ENCODE data around the gene PHAF1.
A peak's percentile ranks its signal among the peaks of the same experiment; 100 is the strongest.
"Not testable (repeated sequence)": the region's sequence is repeated elsewhere in the genome, so short reads cannot be mapped to it uniquely, and the experiment has no call there.

PHAF1 gene

DNA sequence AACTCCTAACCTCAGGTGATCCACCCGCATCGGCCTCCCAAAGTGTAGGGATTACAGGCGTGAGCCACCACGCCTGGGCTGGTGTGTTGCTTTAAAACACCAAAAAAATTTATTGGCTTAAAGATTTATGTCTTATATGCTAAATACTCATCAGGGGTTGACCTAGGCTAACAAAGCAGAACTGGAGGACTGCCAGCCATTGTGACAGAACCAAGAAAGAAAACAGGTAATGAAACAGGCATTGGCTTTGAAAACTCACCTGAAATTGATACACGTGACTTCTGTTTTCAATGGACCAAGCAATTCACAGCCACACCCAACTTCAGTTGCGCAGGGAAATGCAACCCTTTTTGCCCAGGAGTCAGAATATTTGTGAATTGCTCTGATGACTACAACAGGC lies 4.9 kb upstream of the PHAF1 start:
- DNase-seq (ENCODE audit: low spot score): no peak

DNA sequence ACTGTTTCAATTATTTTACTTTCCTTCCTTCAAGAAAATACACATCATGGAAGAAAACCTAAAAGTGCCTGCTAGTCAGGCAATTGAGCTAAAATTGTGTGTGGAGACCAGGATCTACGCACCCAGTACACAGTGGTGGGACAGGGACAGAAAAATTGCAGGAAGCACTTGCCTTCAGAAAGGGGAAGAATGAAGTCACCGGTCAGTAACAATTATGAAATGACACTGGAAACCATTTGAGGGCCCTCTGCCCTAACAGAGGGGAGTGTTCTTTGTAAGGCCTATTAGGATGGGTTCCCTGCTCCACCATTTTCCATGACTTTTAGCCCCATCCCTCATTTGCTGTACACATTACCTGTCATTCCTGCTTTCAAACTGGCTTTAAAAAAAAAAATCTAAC lies 4.5 kb upstream of the PHAF1 start:
- DNase-seq (ENCODE audit: low spot score): no peak

- DNase-seq (ENCODE audit: low spot score): no peak
These were observed 3.9 kb upstream of the PHAF1 start for GRCh38 chr16:67105881-67106280.

- no peak for DNase-seq (ENCODE audit: low spot score)
These were observed 1.3 kb upstream of the PHAF1 start for GRCh38 chr16:67108489-67108888.

DNA sequence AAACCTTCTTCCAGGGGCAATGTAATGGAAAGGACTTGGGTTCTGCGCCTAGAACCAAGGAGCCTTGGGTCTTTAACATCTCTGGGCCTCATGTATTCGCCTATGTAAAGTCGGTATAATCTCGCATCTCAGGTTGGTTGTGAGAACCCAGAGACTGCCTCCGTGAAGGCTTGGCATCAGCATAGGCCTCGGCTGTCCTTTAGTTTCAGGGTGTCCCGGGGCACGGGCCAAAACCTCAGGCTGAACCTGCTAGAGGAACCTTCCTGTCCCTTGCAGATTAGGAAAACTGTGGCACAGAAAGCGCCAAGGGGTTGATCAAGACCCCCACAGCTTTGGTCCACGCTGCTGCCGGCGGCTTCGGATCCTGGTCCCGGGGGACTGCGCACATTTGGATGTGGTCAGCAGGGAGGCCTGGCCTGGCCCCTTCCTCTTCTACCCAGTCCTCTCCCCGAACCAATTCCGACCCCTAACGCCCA lies 772 bp upstream of the PHAF1 start:
- no peak for DNase-seq (ENCODE audit: low spot score)

DNA sequence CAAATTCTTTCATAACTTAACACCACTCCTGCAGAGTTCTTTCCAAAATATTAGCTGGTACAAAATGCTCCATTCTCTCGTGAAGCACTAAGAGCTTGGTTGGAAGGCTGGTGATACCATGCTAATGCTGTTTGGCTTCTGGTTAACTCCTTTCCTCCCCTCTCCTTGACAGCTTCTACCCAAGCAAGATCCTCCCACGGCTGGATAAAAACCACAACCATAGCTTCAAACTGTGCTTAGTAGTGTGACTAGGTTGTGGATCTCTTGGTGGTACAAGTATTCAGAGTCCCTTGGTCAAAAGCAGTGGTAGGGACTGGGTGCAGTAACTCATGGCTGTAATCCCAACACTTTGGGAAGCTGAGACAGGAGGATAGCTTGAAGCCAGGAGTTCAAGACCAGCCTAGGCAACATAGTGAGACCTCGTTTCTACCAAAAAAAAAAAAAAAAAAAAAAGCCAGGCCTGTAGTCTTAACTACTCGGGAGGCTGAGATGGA lies 2.3 kb downstream of the PHAF1 start:
- DNase-seq (ENCODE audit: low spot score): no peak

DNA sequence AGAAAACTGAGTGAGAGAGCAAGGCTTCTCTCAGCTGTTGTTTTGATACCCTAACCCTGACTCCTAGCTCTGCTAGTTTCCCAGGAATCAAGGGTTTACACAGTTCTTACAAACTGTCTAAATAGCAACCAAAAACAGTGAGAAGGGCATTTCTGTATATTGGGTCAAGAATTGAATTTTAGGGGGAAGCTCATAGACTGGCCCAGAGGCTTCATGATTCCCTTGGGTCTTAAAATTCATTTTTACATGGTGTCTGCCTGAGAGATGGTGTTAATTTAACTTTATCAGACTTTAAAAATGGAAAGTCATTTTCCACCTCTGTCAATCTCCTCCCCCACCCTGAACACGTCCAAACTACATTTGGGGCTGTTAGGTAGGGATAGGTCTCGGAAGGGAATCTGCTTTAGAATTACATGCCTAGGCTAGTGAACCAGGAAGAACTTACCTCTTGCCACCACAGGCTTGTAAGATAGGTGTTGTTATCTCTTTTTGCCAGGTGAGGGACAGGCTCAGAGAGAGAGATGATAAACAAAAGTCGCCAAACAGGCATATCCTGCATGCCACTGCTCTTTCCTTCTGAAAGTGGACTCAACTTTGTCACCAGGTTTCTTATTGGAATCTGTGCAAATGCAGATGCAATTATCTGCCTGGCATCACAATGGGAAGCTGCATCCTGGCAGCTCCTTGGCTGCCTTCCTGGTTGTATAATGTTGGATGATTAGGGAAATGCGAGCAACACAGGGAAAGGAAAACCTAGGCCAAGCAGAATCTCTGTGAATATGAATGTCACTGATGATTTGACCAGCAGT lies 3.1 kb downstream of the PHAF1 start:
- no peak for DNase-seq (ENCODE audit: low spot score)

- DNase-seq (ENCODE audit: low spot score): no peak
These were observed 5.1 kb downstream of the PHAF1 start for GRCh38 chr16:67114793-67115192.

DNA sequence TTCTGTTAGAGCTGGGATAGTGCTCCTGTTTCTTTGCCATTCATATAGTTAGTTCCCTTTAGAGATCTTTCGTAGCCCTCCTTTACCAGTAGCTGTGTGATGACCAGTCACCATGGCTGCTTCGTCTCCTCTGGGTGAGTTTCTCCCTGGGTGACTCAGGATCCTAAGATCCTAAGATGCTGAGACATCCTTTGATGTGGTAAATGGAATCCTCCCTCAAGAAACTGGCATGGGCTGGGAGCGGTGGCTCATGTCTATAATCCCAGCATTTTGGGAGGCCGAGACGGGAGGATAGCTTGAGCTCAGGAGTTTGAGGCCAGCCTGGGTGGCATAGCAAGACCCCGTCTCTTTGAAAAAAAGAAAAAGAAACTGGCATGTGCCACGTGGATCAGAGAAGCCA lies 5.9 kb downstream of the PHAF1 start:
- DNase-seq (ENCODE audit: low spot score): peak; percentile 83

- DNase-seq (ENCODE audit: low spot score): no peak
These were observed 6.9 kb downstream of the PHAF1 start for GRCh38 chr16:67116388-67117311.

DNA sequence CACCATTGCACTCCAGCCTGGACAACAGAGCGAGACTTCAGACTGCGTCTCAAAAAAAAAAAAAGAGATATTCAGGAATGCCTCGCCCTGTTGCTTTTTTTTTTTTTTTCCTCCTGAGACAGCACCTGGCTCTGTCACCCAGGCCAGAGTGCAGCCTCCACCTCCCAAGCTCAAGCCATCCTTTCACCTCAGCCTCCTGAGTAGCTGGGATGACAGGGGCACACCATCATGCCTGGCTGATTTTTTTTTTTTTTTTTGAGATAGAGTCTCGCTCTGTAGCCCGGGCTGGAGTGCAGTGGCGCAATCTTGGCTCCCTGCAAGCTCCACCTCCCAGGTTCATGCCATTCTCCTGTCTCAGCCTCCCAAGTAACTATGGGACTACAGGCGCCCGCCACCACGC lies 8.0 kb downstream of the PHAF1 start:
- no peak for DNase-seq (ENCODE audit: low spot score)

DNA sequence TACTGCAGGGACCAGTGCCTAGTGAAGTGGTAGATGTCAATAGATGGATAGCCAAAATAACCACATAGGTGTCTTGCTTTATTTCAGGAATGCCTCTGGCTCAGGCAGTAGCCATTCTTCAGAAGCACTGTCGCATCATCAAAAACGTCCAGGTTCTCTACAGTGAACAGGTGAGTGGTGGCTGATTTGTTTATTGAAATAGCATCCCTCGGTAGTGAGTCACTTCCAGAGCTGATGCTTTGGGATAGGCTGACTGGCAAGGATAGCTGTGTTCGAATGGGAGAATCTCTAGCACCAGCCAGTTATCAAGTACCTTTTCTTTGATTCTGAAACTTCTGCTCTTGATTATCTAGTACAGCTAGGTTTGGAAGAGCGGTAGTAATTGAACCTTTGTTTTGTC lies 10.3 kb downstream of the PHAF1 start:
- DNase-seq (ENCODE audit: low spot score): no peak

DNA sequence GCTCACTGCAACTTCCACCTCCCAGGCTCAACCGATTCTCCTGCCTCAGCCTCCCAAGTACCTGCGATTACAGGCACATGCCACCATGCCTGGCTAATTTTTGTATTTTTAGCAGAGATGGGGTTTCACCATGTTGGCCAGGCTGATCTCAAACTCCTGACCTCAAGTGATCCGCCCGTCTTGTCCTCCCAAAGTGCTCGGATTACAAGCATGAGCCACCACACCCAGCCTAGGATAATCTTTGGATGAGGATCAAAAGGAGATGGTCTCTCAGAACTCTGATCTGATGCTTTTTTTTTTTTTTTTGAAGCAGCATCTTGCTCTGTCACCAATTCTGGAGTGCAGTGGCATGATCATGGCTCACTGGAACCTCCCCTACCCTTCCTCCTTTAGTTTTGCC lies 13.1 kb downstream of the PHAF1 start:
- DNase-seq (ENCODE audit: low spot score): not testable (repeated sequence)

GRCh38 chr16:67128417-67128816 lies 18.7 kb downstream of the PHAF1 start:
- DNase-seq (ENCODE audit: low spot score): no peak

GRCh38 chr16:67128887-67129286 lies 19.1 kb downstream of the PHAF1 start:
- no peak for DNase-seq (ENCODE audit: low spot score)

GRCh38 chr16:67129422-67129821 lies 19.7 kb downstream of the PHAF1 start:
- DNase-seq (ENCODE audit: low spot score): no peak

DNA sequence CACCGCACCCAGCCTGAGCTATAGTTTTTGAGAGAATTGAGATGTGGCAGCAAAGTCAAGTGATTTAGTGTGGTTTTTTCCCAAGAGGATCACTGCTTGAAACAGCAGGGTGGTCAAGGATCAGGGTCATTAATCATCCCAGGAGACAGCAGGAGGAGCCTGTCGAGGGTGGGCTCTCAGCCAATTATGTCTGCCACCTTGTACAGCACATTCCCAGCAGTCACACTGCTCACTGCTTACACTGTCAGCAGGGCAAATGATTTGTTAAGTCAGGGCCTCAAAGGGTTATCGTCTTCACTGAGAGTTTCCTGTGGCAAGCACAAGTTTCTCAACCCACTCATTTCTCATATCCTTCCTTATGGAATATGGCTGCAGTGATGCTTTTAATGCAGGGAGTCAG lies 27.9 kb downstream of the PHAF1 start:
- no peak for DNase-seq (ENCODE audit: low spot score)

DNA sequence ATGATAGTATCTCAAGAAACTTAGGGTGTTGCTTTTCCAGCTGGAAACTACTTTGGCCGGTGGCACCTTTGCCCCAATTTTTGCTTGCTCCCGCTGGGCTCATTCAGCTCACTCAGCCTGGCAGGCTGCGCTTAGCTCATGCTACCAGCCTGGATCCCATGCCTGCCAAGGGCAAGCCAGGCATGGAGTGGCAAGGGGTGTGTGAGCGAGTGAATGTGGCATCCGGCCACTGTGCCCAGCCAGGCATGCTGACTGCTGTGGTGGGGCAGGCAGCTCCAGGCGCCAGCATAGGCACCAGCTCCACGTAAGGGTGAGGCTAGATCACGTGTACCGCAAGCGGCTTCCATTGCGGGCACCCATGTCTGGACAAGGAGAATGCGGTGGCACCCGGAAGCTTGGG lies 31.6 kb downstream of the PHAF1 start:
- DNase-seq (ENCODE audit: low spot score): no peak

GRCh38 chr16:67142342-67142741 lies 32.6 kb downstream of the PHAF1 start:
- no peak for DNase-seq (ENCODE audit: low spot score)

DNA sequence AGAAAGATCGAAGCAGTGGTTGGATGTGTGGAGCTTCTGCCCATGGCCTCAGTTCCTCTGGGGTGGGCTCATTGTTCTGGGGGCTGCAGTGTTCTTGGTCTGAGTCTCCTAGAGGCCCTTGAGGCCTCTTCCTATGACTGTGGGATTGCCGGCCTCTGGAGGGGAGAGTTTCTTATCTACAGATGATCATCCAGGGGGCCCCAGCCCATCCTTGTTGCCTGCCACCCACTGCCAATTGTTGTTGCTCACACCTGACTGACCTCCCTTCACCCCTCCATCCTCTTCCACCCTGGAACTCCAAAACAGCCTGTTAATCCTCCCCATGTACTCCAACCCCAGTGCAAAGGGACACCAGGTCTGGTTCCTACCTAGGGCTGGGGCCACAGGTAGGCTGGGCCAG lies 35.2 kb downstream of the PHAF1 start:
- DNase-seq (ENCODE audit: low spot score): no peak

DNA sequence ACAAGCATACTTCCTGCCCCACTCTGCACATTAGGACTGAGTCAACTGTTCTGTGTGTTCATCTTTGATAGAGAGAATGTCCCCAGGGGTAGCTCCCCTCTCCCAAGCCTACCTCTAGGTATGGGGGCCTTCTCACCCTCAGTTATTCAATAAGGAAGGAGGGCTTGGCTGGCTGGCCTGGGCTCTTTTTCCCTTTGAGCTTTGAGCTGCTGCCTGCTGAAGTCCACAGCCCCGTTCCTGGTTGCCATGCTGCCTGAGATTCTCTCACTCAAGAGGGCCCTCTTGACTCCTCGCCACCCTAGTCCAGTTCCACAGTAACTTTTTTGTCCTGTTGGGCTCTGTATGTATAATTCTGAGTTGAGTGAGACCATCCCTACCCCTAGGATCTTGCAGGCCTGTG lies 36.0 kb downstream of the PHAF1 start:
- no peak for DNase-seq (ENCODE audit: low spot score)

GRCh38 chr16:67146523-67147357 lies 37.0 kb downstream of the PHAF1 start:
- no peak for DNase-seq (ENCODE audit: low spot score)

All from AG20443 (cell line).